GM12878 (cell line): ENCODE data around the gene ZFAND2B. TPM values are rescaled to one million over a fixed set of nuclear protein-coding genes. Genes with fewer than 3 reads are reported as not detected.

Experiments used
- ATF2 ChIP-seq: IDR thresholded peaks from 2 replicates; pipeline ENCODE4 v1.6.1; 2012; ENCODE audit warnings: low read length, inconsistent platforms
- CHD2 ChIP-seq: IDR thresholded peaks from 2 replicates; pipeline ENCODE4 v1.6.1; 2011; ENCODE audit warnings: low read depth, low read length, improper control_type of control experiment, borderline replicate concordance
- RELA ChIP-seq: fragments of 450-650 bp; IDR thresholded peaks from 2 replicates; pipeline ENCODE4 v1.8.0; 2014; ENCODE audit warnings: borderline replicate concordance; ENCODE audit not compliant: partially characterized antibody
- RFX5 ChIP-seq: IDR thresholded peaks from 2 replicates; pipeline ENCODE4 v1.6.1; 2011; ENCODE audit warnings: low read depth, low read length, improper control_type of control experiment
- STAT1 ChIP-seq: fragments of 450-650 bp; conservative IDR thresholded peaks from 2 replicates; pipeline ENCODE4 v1.6.1; 2014; ENCODE audit warnings: antibody characterized with exemption, mild to moderate bottlenecking
- STAT3 ChIP-seq: IDR thresholded peaks from 2 replicates; pipeline ENCODE4 v1.6.1; 2011; ENCODE audit warnings: low read depth, low read length, improper control_type of control experiment
- polyA plus RNA-seq, 11 experiments: library from polyadenylated mRNA; depleted of rRNA in 4 of 11; unstranded in 6 of 11; stranded (reverse) in 5 of 11; fragments of >200 nt; fragmentation: Nextera tagmentation in 4 of 11; fragmentation: Illumina TruSeq in 1 of 11; extraction: Ambion mirVana in 4 of 11; extraction: Trizol in 1 of 11; gene quantifications; 1 replicate in 1 of 11; 2 replicates in 10 of 11; pipeline versions ENCODE4 v1.2.1 to v1.2.3, GENCODE V29; 2011 to 2016; ENCODE audit warnings: inconsistent platforms in 2 of 11, missing spikeins in 2 of 11, low read depth in 1 of 11
- total RNA-seq, 4 experiments: library from RNA; depleted of rRNA in 3 of 4; stranded (reverse); fragments of >200 nt in 3 of 4; fragmentation: Illumina TruSeq in 1 of 4; extraction: Trizol in 1 of 4; gene quantifications; 2 replicates each; pipeline versions ENCODE4 v1.2.1 to v1.2.3, GENCODE V29; 2013 to 2021
- TF ChIP-seq, protein P1 (sequence below): IDR thresholded peaks from 2 replicates; pipeline ENCODE4 v1.6.1; 2011; ENCODE audit warnings: mild to moderate bottlenecking, low read depth, low read length, moderate library complexity; ENCODE audit not compliant: insufficient replicate concordance
- TF ChIP-seq, protein P2 (sequence below): fragments of 450-650 bp; IDR thresholded peaks from 2 replicates; pipeline ENCODE4 v1.6.1; 2018; ENCODE audit warnings: borderline replicate concordance, mild to moderate bottlenecking; ENCODE audit not compliant: partially characterized antibody

Gene ZFAND2B
- total and polyA plus RNA-seq, 10 of the 15 experiments (the other 5 are each of a cell fraction or from before 2014, with no cell fraction given) = 5.4 to 28.1 (median 22.4) TPM

DNA sequence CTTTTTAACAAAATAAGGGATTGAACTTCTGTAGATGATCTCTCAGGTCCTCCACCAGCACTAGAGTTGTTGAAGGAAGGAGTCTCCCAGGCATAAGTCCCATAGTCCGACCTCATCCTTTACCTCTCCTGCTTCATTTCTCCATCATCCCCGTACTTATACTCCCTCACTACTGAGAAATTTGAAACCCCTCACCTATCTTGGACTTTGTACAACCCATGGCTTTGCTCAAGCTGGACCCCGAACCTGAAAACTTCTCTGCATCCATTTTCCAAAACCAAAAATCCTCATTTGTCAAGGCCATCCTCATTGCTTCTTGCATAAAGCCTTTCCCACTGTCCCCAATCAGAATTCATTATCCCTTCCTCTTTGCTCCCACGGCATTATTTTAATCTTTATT lies 45.5 kb upstream of the ZFAND2B start (continued):
- TF ChIP-seq, protein P1, sequence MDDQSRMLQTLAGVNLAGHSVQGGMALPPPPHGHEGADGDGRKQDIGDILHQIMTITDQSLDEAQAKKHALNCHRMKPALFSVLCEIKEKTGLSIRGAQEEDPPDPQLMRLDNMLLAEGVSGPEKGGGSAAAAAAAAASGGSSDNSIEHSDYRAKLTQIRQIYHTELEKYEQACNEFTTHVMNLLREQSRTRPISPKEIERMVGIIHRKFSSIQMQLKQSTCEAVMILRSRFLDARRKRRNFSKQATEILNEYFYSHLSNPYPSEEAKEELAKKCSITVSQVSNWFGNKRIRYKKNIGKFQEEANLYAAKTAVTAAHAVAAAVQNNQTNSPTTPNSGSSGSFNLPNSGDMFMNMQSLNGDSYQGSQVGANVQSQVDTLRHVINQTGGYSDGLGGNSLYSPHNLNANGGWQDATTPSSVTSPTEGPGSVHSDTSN = no peak
- no peak for TF ChIP-seq STAT1
- no peak for TF ChIP-seq RELA
- TF ChIP-seq STAT3 = no peak
- TF ChIP-seq CHD2 = no peak
- TF ChIP-seq, protein P2, sequence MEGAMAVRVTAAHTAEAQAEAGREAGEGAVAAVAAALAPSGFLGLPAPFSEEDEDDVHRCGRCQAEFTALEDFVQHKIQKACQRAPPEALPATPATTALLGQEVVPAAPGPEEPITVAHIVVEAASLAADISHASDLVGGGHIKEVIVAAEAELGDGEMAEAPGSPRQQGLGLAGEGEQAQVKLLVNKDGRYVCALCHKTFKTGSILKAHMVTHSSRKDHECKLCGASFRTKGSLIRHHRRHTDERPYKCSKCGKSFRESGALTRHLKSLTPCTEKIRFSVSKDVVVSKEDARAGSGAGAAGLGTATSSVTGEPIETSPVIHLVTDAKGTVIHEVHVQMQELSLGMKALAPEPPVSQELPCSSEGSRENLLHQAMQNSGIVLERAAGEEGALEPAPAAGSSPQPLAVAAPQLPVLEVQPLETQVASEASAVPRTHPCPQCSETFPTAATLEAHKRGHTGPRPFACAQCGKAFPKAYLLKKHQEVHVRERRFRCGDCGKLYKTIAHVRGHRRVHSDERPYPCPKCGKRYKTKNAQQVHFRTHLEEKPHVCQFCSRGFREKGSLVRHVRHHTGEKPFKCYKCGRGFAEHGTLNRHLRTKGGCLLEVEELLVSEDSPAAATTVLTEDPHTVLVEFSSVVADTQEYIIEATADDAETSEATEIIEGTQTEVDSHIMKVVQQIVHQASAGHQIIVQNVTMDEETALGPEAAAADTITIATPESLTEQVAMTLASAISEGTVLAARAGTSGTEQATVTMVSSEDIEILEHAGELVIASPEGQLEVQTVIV = no peak
- no peak for TF ChIP-seq RFX5
- TF ChIP-seq ATF2 = no peak
- TF ChIP-seq, all 136 proteins: peak for 0
